B cell (primary cell): ENCODE measurements around the gene UHMK1.

Experiments
- EZH2 ChIP-seq: IDR thresholded peaks from 2 replicates; pipeline ENCODE4 v1.6.1; 2012; ENCODE audit warnings: borderline replicate concordance, low read depth, mild to moderate bottlenecking, moderate library complexity, low read length; ENCODE audit not compliant: insufficient read depth, poor library complexity, severe bottlenecking
- TF ChIP-seq, protein P1 (sequence below): fragments of 200-600 bp; IDR thresholded peaks from one replicate; pipeline ENCODE4 v1.8.0; 2022; ENCODE audit warnings: antibody characterized with exemption, mild to moderate bottlenecking

DNA sequence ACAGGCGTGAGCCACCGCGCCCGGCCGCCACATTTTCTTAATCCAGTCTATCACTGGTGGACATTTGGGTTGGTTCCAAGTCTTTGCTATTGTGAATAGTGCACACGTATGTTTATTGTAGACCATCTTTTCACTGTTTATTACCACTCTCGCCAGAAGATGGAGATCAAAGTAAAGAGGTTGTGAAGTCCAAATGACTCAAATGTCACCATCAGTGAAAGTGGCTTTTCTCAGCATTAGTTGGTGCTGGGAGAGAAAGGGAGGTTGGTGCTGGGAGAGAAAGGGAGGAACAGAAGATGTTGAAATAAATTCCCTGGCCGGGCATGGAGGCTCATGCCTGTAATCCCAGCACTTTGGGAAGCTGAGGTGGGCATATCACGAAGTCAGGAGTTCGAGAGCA, 10.4 kb upstream of the UHMK1 start:
- TF ChIP-seq, protein P1, sequence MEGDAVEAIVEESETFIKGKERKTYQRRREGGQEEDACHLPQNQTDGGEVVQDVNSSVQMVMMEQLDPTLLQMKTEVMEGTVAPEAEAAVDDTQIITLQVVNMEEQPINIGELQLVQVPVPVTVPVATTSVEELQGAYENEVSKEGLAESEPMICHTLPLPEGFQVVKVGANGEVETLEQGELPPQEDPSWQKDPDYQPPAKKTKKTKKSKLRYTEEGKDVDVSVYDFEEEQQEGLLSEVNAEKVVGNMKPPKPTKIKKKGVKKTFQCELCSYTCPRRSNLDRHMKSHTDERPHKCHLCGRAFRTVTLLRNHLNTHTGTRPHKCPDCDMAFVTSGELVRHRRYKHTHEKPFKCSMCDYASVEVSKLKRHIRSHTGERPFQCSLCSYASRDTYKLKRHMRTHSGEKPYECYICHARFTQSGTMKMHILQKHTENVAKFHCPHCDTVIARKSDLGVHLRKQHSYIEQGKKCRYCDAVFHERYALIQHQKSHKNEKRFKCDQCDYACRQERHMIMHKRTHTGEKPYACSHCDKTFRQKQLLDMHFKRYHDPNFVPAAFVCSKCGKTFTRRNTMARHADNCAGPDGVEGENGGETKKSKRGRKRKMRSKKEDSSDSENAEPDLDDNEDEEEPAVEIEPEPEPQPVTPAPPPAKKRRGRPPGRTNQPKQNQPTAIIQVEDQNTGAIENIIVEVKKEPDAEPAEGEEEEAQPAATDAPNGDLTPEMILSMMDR, result no peak
- TF ChIP-seq EZH2, result no peak
